HG03571 (cell line): Measurements from ENCODE around the gene GLT1D1.
"Not testable (repeated sequence)": the region's sequence is repeated elsewhere in the genome, so short reads cannot be mapped to it uniquely, and the experiment has no call there.

ENCODE experiments used
- ATAC-seq: cut with Tn5 transposase; IDR thresholded peaks from one replicate; pipeline ENCODE4 v1.9.1; 2021; ENCODE audit not compliant: unreplicated experiment

The GLT1D1 gene

GRCh38 chr12:128852885-128853599, at the start of gene GLT1D1:
GLT1D1 (plus strand) TSS chr12:128853478; CDS start chr12:128853582, 104 bp downstream.
- no peak for ATAC-seq

- ATAC-seq: no peak
Observed at GRCh38 chr12:128803788-128804187, 49.5 kb upstream of the GLT1D1 start.

DNA sequence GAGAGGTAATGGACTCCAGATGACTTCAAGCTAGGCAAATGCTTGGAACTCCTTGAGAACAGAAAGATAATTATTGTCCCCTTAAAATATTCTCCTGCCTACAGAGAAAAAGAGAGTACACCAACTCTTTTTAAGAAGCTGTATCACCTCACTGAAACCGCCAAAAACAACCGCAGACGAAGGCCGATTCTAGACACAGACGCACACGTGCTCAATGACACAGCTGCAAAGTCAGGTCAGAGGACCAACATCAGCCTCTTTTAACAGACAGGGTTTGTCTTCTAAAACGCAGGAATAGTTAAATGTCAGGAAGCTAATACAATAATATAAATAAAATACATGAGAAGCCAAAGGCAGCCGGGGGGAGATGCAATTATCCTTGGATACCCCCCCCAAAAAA, 48.5 kb upstream of the GLT1D1 start:
- no peak for ATAC-seq

DNA sequence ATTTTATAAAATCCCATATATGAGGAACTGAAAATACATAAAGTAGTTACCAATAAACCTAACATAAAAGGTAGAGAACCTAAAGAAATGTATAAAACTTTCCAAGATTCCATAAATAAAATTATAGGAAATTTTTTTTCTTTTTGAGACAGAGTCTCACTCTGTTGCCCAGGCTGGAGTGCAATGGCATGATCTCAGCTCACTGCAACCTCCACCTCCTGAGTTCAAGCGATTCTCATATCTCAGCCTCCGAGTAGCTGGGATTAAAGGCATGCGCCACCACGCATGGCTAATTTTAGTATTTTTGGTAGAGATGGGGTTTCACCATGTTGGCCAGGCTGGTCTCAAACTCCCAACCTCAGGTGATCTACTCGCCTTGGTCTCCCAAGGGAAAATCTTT, 47.9 kb upstream of the GLT1D1 start:
- ATAC-seq: not testable (repeated sequence)

DNA sequence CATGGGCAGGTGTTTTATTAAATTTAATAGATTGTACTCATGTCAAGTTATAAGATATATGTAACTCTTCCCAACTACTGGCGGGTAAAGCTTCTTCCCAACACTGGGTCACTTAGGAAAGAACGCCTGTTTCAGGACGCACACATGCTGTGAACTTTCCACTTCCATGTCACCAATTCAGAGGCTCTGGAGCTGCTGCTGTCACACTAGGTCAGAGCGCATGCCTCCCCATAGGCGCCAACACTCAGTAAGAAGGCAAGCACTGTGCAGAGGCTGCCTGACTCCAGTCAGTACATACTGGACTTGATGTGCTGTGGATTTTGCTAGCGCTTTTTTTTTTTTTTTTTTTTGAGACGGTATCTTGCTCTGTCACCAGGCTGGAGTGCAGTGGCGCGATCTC, 46.7 kb upstream of the GLT1D1 start:
- ATAC-seq: no peak

DNA sequence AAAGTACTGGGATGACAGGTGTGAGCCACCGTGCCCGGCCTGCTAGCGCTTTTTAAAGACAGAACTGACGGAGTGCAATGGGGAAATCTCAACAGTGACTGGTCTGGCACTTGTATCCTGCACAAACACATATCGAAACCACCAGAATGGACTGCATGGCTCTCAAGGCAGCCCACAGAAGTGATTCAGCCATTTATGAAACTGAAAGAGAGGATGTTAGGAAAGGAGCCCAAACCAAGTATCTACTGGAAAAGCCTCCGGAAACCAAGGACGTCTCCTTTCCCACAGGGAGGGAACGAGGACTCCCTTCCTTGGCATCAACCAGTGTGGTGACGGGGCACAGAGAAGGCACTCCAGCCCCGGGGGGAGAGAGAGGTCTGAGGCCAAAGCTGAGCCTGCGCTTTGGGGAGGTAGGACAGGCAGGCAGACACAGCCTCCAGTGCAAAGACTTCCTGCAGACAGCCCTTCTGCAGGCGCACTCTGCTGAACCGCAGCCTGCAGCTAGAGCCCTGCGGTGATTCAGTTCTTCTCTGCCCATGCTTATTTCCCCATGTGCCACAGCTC, 46.0 kb upstream of the GLT1D1 start:
- no peak for ATAC-seq

GRCh38 chr12:128808651-128809050, 44.6 kb upstream of the GLT1D1 start:
- no peak for ATAC-seq

- ATAC-seq: peak; percentile 67
Observed at GRCh38 chr12:128810182-128811127, 42.8 kb upstream of the GLT1D1 start.

DNA sequence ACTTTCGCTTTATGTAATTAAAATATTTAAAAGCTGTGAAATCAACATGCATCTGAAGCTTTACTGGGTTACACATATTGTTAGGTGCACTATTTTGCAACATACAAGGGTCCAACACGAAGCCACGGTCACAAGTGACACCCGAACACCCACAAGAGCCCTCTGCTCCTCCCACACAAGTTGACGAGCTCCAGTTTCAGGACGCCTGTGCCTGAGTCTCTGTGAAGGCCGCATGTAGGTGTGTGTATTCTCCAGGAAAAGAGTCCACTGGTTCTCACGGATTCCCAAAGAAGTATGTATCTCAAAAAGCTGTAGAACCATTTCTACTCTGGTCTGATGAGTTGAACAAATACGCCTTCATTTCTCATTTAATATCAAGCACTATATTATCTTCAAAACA, 41.5 kb upstream of the GLT1D1 start:
- ATAC-seq: no peak

- ATAC-seq: no peak
Observed at GRCh38 chr12:128813392-128813791, 39.9 kb upstream of the GLT1D1 start.

DNA sequence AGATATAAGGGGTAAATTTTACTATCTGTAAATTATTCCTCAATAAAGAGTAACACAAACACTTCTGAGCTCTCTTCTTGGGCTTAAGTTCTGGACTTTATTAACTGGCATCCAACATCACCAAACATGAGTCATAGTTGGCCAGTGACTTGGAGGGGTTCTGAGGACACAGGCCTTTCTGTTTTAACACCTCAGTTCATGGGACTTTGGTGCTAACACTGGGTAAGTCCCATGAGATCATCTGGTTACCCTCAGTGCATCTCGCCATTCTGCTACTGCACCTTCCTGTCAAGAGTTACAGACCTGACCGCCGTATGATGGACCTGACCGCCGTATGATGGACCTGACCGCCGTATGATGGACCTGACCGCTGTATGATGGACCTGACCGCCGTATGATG, 39.4 kb upstream of the GLT1D1 start:
- ATAC-seq: peak; percentile 25

DNA sequence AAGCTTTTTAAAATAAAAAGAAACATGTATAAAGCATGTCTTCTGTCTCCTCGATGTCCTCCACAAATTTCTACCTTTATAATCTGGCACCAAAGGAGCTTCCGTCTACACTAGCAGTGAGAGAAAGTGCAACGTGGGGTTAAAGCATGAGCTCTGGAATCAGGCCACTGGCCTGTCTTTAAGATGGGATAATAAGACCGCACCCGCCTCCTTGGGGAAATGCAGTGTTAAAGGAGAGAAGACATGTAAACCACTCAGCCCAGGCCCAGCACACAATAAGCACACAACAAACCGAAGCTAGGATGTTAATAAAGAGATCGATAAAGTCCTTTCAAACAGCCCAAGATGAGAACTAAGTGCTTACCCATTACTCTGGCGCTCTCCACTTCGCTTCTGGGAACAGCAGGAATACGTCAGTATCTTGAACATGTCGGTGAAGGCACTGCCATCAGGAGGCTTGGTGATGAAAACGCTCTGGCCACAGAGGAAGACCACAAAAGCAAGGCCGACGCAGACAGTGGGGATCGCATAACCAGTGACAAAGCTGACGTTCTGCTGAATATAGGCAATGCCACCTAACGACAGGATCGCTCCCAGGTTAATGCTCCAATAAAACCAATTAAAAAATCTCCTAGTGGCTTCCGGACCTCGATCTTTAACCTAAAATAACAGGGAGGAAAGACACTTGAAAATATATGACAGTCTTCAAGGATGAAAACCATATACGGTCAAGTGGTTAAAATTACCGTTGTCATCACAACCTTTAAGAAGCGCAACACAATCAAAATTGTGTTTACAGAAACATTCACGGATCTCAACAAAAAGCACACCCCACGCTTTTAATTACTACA, 38.6 kb upstream of the GLT1D1 start:
- ATAC-seq: no peak

- no peak for ATAC-seq
Observed at GRCh38 chr12:128815779-128816642, 37.3 kb upstream of the GLT1D1 start.

DNA sequence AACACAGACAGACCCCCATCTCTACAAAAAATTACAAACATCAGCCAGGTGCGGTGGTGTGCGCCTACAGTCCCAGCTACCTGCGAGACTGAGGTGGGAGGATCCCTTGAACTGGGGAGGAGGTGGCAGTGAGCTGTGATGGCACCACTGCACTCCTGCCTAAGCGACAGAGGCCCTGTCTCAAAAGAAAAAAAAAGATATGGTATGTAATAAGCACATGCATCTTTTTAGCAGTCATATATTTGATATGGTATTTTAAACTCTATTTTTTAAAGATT, 36.7 kb upstream of the GLT1D1 start:
- no peak for ATAC-seq

GRCh38 chr12:128817111-128818015, 35.9 kb upstream of the GLT1D1 start:
- peak; percentile 37 for ATAC-seq

GRCh38 chr12:128818065-128819022, 34.9 kb upstream of the GLT1D1 start:
- peak; percentile 31 for ATAC-seq

- ATAC-seq: no peak
Observed at GRCh38 chr12:128819293-128820144, 33.8 kb upstream of the GLT1D1 start.
